ENCODE measurements around the gene AOAH.

AOAH gene

GRCh38 chr7:36606153-36606975 lies 117.9 kb downstream of the AOAH start:
- Mint-ChIP-seq H3K27ac (peak overlapping the region; percentile 73), H3K4me1 (ENCODE audit: low read depth) (peaks cover 75% of the 10 kb centered on the region), H3K9me3 (ENCODE audit: low read depth) (no peaks in the 10 kb centered on the region), H3K27me3 (no peaks in the 10 kb centered on the region), H3K4me3 (peak overlapping the region; percentile 40), H3K36me3 (peaks cover 2% of the 10 kb centered on the region)

- Mint-ChIP-seq H3K27ac (peak overlapping the region; percentile 83), H3K36me3 (peaks cover 2% of the 10 kb centered on the region), H3K27me3 (no peaks in the 10 kb centered on the region), H3K4me3 (no peak overlapping the region), H3K9me3 (ENCODE audit: low read depth) (no peaks in the 10 kb centered on the region), H3K4me1 (ENCODE audit: low read depth) (peaks cover 84% of the 10 kb centered on the region)
These were observed 118.8 kb downstream of the AOAH start for GRCh38 chr7:36605261-36606051.

DNA sequence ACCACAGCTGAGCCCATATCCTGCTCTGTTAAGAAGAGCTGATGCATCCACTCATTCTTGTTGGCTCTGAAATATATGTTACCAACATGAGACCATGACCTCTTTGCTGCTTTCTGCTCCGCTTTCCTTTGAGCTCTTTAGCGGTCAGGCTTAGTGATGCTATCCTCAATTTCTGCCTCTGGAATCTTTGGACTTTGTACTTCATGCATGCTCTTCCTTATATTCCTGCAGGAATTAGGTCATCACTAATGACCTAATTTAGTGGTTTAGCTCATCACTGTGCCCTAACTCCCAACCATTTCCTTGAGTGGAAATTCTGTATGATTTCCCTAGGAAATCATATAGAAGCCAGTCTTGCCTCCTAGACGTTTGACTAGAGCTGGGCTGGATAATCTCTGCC lies 119.5 kb downstream of the AOAH start:
- no peak overlapping the region for H3K27ac Mint-ChIP-seq
- peaks cover 90% of the 10 kb centered on the region for H3K4me1 Mint-ChIP-seq (ENCODE audit: low read depth)
- H3K36me3 Mint-ChIP-seq: peaks cover 2% of the 10 kb centered on the region
- H3K4me3 Mint-ChIP-seq: no peak overlapping the region
- H3K27me3 Mint-ChIP-seq: no peaks in the 10 kb centered on the region
- H3K9me3 Mint-ChIP-seq (ENCODE audit: low read depth): no peaks in the 10 kb centered on the region

GRCh38 chr7:36602934-36603887 lies 121.1 kb downstream of the AOAH start:
- no peaks in the 10 kb centered on the region for H3K27me3 Mint-ChIP-seq
- H3K27ac Mint-ChIP-seq: peak overlapping the region; percentile 30
- peaks cover 2% of the 10 kb centered on the region for H3K36me3 Mint-ChIP-seq
- H3K4me3 Mint-ChIP-seq: no peak overlapping the region
- H3K4me1 Mint-ChIP-seq (ENCODE audit: low read depth): peaks cover 82% of the 10 kb centered on the region
- H3K9me3 Mint-ChIP-seq (ENCODE audit: low read depth): no peaks in the 10 kb centered on the region

DNA sequence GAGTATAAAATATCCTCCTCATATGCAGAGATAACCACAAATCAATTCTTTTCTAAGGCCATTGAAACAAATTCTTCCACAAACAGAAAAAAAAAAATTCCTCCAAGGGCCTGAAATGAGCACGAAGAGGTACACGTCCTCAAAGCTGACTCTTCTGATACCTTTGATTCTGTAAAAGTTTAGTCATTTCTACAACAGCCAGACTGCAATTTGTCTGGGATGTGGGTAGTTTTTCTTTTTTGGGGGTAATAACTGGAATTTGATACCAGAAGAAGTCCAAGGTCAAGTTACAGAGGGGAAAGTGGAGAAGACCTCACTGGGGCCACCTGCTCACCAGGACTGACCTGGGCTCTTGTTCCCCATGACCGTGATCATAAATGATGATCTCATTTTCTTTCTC lies 121.8 kb downstream of the AOAH start:
- Mint-ChIP-seq H3K27ac (no peak overlapping the region), H3K4me3 (no peak overlapping the region), H3K36me3 (peaks cover 2% of the 10 kb centered on the region), H3K4me1 (ENCODE audit: low read depth) (peaks cover 80% of the 10 kb centered on the region), H3K27me3 (no peaks in the 10 kb centered on the region), H3K9me3 (ENCODE audit: low read depth) (no peaks in the 10 kb centered on the region)

GRCh38 chr7:36601601-36602000 lies 122.7 kb downstream of the AOAH start:
- Mint-ChIP-seq H3K27me3 (no peaks in the 10 kb centered on the region), H3K9me3 (ENCODE audit: low read depth) (no peaks in the 10 kb centered on the region), H3K4me3 (no peak overlapping the region), H3K36me3 (peaks cover 4% of the 10 kb centered on the region), H3K4me1 (ENCODE audit: low read depth) (peaks cover 78% of the 10 kb centered on the region), H3K27ac (peak overlapping the region; percentile 79)

DNA sequence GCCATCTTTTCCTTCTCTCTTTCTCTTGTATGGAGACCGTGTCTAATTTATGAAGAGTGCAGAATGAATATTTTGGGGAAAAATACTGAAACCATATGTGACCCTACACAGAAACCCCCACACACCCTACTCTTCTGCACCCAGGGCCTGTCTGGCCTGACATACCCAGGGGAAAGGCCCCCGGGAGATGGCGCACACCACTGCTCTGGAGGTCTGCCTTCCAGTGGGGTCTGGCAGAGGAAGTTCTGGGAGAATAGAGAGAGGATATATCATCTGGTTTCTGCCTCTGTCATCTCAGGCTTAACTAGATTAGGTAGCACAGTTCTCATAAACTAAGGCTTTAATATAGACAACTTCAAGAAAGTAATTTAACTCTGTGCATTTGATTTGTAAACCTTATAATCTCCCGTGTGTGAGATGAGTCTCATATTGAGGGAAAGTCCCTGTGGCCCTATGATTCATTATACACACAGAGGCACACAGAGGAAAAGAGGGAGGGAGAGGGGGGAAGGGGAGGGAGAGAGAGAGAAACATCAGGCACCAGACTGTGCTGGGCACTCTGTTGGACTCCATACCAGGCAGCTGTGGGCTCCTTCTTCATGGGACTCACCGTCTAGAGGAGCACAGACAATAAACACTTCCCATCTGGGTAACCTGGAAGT lies 123.3 kb downstream of the AOAH start:
- no peaks in the 10 kb centered on the region for H3K9me3 Mint-ChIP-seq (ENCODE audit: low read depth)
- H3K4me1 Mint-ChIP-seq (ENCODE audit: low read depth): peaks cover 72% of the 10 kb centered on the region
- peak overlapping the region; percentile 79 for H3K27ac Mint-ChIP-seq
- no peaks in the 10 kb centered on the region for H3K27me3 Mint-ChIP-seq
- peaks cover 4% of the 10 kb centered on the region for H3K36me3 Mint-ChIP-seq
- peak overlapping the region; percentile 21 for H3K4me3 Mint-ChIP-seq

GRCh38 chr7:36600314-36600682 lies 124.0 kb downstream of the AOAH start:
- Mint-ChIP-seq H3K4me1 (ENCODE audit: low read depth) (peaks cover 65% of the 10 kb centered on the region), H3K9me3 (ENCODE audit: low read depth) (no peaks in the 10 kb centered on the region), H3K27ac (peak overlapping the region; percentile 79), H3K27me3 (no peaks in the 10 kb centered on the region), H3K36me3 (peaks cover 4% of the 10 kb centered on the region), H3K4me3 (no peak overlapping the region)

DNA sequence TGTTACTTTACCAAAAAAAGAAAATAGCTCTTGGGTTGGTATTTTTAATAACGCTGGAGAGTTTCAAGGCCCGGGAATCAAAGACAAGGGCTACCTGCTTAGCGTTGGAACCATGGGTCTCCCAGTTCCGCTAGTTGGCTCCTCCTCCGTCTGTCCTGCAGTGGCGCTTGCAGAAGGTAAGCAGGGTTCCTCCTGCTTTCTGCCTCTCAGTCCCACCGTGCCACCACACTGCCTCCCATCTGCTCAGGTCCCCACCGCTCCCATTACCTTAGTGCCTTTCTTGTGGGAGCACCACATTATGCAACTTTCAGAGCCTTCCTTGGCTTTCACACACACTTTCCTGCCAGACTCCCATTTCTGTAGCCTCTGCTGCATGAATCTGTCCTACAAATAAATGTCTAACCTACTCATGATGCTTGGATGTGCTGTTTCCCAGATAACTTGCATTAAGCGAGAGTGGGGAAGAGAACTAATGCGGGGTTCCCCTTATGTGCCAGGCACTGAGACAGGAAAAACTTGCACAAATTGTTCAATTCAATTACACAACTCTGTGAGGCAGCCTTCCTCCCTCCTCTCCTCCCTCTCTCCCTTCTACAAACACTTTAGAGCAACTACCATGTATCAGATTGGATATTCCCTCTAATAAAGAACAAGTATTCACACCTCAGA lies 124.5 kb downstream of the AOAH start:
- no peaks in the 10 kb centered on the region for H3K9me3 Mint-ChIP-seq (ENCODE audit: low read depth)
- H3K27me3 Mint-ChIP-seq: no peaks in the 10 kb centered on the region
- peaks cover 60% of the 10 kb centered on the region for H3K4me1 Mint-ChIP-seq (ENCODE audit: low read depth)
- H3K36me3 Mint-ChIP-seq: peaks cover 3% of the 10 kb centered on the region
- H3K27ac Mint-ChIP-seq: peak overlapping the region; percentile 79
- H3K4me3 Mint-ChIP-seq: no peak overlapping the region

GRCh38 chr7:36598054-36598674 lies 126.1 kb downstream of the AOAH start:
- no peak overlapping the region for H3K4me3 Mint-ChIP-seq
- no peaks in the 10 kb centered on the region for H3K9me3 Mint-ChIP-seq (ENCODE audit: low read depth)
- H3K27ac Mint-ChIP-seq: no peak overlapping the region
- H3K36me3 Mint-ChIP-seq: peaks cover 7% of the 10 kb centered on the region
- H3K4me1 Mint-ChIP-seq (ENCODE audit: low read depth): peaks cover 48% of the 10 kb centered on the region
- no peaks in the 10 kb centered on the region for H3K27me3 Mint-ChIP-seq

DNA sequence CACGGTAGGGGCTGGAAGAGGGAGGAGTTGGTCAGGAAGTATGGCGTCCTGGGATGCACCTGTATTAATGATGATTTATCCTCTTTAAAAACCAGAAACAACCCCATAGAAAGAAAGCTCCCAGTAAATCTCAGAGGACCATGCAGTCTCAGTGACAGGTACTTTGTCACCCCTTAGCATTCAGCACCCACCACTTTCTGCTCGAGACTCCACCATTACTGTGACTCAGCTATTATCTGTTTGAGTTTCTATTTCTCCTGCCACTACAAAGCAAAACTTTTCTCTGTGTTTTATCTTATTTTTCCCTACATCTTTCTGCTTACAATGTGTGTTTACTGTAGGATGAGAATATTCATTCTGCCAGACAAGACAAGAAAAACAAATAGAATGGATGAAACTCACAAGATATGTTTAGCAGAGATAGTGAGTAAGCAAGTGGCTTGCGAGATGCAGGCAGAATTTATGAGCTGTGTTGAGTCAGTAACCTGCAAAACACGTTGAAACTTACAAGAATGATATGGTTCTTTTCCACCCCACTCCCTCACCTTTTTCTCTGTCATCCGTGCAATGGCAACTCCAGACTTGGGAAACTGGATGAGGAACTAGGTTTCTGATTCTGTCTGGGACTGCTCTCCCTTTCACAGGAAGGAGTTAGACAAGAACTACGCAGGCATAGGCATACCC lies 127.1 kb downstream of the AOAH start:
- no peak overlapping the region for H3K27ac Mint-ChIP-seq
- H3K4me3 Mint-ChIP-seq: no peak overlapping the region
- H3K4me1 Mint-ChIP-seq (ENCODE audit: low read depth): peaks cover 42% of the 10 kb centered on the region
- H3K27me3 Mint-ChIP-seq: no peaks in the 10 kb centered on the region
- peaks cover 9% of the 10 kb centered on the region for H3K36me3 Mint-ChIP-seq
- no peaks in the 10 kb centered on the region for H3K9me3 Mint-ChIP-seq (ENCODE audit: low read depth)

DNA sequence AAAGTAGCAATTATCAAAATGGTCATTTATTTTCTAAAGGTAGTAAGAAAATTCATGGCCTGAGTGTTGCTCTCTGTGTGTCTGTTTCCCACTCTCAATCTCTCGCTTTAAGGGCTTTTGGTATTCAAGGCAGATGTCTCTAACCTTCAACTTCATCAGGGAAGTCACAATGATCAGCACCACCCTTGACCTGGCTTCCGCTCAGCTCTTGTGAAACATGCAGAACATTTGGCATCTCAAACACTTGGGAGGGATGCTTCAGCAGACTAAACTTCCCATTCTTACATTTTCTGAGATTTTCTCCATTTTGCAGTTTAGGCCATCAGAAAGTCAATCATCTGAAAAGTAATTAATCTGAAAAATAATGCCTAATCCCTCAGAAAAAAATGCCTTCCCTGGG lies 129.8 kb downstream of the AOAH start:
- Mint-ChIP-seq H3K27me3 (no peaks in the 10 kb centered on the region), H3K4me1 (ENCODE audit: low read depth) (peaks cover 16% of the 10 kb centered on the region), H3K27ac (no peak overlapping the region), H3K36me3 (peaks cover 14% of the 10 kb centered on the region), H3K9me3 (ENCODE audit: low read depth) (no peaks in the 10 kb centered on the region), H3K4me3 (no peak overlapping the region)

- peaks cover 14% of the 10 kb centered on the region for H3K36me3 Mint-ChIP-seq
- H3K27ac Mint-ChIP-seq: no peak overlapping the region
These were observed 132.7 kb downstream of the AOAH start for GRCh38 chr7:36591636-36592035.

More at GRCh38 chr7:36591636-36592035, 132.7 kb downstream of the AOAH start:
- Mint-ChIP-seq H3K4me1 (ENCODE audit: low read depth) (no peaks in the 10 kb centered on the region), H3K4me3 (no peak overlapping the region), H3K27me3 (no peaks in the 10 kb centered on the region), H3K9me3 (ENCODE audit: low read depth) (no peaks in the 10 kb centered on the region)
